HG03175 (cell line): ENCODE data around the gene PDK2.

Experiments
- ATAC-seq: cut with Tn5 transposase; IDR thresholded peaks from one replicate; pipeline ENCODE4 v1.9.1; 2021; ENCODE audit warnings: mild to moderate bottlenecking, moderate library complexity; ENCODE audit not compliant: unreplicated experiment

The PDK2 gene

DNA sequence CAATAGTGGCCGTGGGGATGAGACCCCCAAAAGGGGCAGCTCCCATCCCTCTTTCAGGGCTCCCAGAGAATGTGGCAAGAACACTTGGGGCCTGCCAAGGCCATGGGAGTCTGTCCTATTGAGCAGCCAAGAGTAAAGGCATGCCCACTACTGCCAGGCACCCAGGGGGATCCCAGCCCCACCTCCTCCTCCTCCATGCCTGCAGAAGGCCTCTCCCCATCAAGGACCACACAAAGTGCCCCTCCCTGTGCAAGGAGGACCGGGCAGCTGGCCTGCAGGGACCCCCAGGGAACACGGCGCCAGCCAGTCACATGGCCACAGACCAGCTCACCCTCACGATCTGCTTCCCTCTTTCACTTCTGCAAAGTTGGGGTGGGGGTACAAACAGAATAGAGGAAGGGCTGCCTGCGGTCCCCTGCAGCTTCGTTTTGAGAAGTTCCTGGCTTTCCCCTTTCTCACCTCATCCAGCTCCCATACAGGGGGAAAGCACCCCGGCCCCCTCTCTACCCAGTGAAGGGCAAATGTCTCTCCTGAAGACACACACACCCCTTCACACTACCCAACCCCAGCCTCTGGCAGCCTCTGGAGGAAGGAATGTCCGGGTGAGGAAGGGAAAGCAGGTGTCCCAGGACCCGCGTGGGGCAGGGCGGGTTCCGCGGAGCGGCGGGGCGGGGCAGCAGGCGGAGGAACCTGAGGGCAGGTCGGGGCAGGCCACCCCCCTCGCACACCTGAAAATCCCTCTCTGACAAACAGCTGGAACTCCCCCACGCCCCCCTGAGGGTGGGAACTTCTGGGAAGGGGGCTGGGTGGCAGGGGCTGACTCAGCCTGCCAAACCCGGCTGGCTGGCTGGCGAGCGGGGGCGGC is 53.3 kb downstream of the PDK2 start:
- peak; percentile 32 for ATAC-seq

DNA sequence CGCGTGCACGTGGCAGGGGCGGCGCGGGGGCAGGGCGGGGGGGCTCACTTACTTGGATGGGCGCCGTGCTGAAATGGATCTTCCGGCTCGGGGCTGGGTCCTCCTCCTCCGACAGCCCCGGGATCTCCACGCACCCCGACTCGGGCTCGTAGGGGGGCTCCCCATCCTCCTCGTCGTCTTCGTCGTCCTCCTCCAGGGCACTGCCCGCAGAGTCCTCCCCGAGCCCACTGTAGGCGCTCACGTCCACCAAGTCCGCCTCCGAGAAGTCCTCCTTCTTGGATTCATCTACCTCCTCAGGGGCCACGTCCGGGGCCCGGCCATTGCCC is 53.9 kb downstream of the PDK2 start:
- ATAC-seq, result peak; percentile 2

DNA sequence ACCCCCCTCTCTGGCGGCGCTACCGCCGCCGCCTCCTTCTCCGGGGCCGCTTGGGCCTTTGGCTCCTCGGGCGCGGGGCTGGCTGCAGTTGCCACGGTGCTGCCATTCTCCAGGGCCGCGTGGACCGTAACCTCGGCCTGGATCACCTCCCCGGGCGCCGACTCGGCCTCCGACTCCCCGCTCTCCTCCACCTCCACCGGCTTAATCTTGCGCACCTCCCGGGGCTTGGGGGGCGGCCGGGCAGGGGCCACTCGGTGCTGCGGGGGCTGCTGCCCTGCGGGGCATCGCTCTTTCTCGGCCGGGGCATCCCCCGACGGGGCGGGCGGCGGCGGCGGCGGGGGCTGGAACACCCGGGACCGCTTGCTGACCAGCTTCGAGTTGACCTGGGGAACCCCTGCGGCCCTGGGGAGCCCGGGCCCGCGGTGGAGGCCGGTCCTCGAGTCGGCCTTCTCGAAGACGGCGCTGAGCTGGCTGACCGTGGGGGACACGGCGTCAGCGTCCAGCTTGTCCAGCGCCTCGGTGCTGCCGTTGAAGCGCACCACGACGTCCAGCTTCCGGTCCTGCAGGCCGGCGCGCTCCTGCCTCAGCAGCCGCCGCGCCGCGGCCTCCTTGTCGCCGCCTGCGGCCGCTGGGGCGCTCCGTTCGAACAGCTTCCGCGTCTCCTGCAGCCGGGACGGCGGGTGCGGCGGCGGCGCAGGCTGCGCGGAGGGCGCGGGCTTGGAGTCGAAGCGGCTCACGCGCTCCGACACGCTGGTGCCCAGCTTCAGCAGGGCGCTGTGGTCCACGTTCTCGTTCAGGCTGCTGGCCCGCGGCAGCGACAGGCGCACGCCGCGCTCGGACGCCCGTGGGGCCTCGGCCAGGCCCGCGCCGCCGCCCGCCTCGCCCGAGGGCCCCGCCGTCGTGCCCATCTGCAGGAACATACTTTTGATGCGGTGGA is 54.5 kb downstream of the PDK2 start:
- ATAC-seq, result no peak

DNA sequence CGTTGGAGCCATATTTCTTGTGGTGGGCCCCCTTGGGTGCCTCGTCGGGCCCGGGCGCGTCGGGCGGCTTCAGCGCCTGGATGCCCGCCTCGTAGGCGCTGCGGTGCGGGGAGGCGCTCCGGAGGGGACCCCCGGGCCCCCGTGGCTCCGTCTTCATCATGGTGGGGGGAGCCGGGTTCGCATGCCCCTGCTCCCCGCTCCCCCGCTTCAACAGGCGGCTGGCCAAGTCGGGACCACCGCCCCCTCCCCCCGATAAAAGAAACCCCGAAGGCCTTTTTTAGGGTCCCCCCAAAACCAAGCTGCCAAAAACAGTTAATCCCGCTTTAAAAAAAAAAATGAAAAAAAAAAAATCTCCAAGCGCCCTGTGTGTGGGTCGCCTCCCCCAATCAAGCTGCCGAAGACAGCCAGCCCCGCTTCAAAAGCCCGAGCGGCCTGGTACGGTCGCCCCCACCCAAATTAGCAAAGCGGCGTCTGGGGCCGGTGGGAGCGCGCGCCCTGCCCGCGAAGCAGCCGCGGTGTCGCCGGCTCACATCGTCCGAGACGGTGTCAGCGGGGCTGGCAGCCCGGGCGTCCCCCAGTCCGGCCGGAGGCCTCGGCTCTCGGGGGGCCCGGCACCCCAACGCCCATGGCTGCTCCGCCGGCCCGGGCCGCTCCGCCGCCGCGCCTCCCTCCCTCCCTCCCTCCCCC is 55.3 kb downstream of the PDK2 start, which contains the start of gene PPP1R9B:
TSS of gene PPP1R9B (minus strand) at position 324 of the 687 bp plus-strand sequence. CDS start at position 160, 164 bp downstream.
- ATAC-seq, result no peak

DNA sequence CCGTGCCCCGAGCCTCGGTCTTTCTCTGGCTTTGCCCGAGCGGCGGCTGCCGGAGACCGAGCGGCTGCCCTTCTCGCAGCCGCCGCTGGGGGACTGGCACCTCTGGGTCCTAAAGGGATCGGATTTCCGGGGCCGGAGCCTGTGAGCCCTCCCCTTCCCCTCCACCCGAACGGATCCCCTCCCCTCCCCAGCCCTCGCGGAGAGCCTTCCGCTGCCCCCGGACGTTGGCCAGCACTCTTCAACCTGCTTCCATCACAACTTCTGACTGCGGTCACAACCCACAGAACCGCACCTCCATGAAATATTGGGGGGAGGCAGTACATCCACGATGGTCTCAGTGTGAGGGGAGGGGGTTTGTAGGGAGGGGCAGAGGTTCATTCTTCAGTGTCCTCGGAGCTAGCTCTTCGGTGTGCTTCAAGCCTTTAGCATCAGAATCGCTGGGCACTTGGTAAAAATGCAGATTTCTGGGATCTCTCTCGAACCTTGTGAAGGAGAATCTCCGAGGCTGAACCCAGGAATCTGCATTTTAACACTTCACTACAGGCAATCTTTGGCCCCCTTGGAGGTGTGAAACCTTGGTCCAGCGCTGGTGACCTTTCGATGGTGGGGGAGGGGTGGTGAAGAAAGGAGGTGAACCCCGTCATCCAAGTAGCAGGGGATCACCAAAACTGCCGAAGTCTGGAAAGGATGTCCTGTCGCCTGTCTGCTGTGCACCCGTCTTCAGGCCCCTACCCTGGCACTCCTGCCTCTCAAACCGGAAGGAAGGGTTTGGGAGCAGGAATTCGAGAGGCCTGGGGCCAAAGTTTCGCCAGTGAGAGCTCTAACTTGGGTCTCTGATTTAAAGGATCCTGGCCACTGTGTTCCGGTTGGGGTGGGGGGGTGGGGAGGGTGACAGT is 56.1 kb downstream of the PDK2 start:
- ATAC-seq, result peak; percentile 49

DNA sequence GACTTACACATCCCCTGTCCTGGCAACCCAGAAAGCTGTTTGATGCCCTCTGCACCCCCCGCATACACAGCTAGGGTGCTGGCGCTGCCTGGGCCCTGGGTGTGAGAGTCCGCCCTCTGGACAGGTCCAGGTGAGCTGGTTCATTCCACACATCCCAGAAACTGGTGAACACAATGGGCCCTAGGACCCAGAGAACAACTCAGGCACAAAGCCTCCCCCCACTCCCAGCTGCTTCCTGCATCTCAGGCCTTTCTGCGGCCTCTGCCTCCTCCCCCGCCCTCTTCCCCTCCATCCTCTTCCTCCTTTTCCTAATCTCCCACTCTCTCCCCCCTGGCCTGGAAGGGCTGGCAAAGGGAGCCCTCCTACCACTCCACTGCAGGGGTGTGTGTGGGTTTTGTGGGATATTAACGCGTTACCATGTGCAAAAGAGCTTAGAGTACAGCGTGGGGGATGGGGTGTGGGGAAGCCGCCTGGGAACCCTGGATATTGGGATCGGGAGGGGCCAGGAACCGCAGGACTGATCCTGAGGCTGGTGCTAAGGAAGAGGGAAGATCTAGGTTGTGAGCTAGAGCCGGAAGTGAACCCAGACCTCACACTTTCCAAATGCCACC is 56.9 kb downstream of the PDK2 start:
- ATAC-seq, result no peak

DNA sequence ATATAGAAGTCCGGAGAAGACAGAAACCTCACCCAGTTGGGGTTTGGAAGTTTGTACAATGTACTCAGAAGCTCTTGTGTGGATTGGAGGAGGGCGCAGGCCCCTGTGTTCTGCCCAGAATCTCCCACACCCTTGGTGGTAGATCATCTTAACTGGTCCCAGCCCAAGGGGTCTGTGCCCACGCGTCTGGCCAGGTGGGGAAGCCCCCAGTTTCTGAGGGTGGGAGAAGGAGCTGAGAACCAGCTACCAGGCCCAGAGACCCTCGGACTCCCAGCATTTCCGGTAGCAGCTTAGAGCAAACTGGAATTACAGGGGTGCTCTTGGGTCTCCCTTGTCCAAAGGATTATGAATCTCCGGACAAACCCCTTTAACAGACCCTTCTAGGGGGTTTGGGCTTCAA is 57.6 kb downstream of the PDK2 start:
- ATAC-seq, result no peak

DNA sequence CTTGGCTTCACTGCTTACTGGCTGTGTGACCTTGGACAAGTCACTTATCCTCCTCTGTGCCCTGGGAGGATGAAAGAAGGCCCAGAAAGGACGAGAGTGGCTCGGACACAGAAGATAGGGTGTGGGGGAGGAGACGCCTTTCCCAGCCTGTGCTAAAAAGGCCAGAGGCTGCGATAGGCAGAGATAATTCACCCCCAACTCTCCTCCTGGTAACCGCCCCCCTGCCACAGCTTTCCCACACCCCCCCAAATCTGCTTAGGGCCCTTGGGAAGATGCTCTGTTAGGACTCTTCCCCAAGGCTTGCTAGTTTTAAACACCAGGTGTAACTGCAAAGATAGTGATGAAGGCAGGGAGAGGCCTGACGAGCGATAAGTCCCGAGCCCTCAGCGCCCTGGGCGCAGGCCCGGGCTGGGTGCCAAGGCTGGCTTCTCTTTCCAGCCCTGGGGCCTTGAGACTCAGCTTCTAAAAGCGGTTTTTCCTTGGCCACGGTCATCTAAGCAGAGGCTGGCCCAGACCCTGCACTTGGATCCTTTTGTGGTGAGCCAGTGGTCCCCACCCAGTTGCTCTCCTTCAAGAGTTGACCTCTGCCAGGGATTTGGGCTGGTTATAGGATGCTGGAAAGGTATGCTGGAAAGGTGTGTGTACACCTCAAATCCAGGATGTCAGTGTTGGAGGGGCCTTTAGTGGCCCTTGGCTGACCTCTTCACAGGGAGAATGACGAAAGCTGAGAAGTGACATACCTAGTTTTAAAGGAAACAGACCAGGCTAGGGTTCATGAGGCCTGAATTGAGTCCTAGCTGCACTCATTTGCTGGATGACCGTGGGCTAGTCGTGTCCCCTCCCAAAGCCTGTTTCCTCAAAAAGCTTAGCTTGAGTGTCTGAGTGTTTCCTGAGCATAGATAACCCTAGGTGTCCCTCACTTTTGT is 58.8 kb downstream of the PDK2 start:
- no peak for ATAC-seq

DNA sequence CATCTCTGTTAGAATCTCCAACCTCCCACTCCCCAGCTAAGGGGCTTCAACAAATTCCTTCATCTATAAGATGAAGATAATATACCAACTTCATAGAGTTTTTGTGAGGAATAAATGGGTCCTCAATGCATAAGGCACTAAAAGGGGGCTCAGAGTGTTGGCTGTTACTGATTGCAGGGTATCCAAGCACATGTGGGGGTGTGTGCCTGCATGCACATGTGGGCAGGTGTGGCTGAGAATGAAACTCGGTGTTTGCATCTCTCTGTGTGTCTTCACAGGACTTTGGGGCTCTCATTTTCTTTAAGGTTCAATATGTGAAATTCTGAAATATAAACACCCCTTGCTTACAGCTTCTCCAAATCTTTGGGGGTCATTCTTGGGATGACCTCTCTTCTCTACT is 59.5 kb downstream of the PDK2 start:
- no peak for ATAC-seq

DNA sequence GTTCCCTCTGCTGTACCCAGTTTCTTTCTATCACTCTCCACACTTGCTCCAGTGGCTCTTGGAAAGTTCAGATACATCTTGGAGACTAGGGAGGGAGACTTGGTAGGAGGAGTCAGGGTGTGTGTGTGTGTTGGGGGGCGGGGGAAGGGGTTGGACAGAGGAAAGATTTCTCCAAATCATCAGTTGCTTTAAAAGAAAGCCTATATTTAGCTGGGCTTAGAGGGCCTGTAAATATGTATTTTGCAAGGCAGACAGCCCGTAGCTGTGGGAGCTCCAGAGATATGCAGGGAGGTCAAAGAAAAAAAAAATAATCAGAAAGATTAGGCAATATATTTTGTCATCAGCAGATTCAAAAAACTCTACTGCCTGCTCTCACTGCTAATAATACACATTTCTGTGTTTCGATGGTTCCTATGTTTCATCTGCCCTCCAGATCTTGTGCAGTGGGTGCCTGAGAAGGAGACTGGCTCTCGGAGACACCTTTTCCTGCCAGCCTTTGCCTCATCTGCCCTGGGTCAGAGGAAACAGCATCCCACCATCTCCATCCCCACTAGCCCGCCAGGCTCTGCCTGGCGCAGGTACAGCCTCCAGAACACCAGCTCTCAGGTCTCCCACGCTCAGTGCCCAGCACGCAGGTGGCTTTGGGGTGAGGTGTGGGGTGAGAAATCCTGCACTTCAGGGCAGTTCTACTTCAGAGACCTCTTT is 60.1 kb downstream of the PDK2 start:
- ATAC-seq, result no peak

DNA sequence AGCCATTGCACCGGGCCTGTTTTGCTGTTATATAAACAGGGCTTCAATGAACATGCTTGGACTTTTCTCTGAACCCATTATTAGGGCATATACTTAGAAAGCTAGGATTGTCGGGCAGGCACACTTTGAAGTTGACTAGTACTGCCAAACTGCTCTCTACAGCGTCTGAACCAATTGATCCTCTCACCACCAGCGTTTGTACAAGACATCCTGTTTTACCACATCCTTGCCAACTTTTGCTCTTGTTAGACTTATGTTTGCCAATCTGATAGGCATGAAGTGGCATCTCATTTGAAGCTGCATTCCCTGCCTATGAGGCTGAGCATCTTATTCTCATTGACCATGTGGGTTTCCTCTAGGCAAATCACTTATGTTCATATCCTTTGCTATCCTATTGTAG is 62.7 kb downstream of the PDK2 start:
- no peak for ATAC-seq

DNA sequence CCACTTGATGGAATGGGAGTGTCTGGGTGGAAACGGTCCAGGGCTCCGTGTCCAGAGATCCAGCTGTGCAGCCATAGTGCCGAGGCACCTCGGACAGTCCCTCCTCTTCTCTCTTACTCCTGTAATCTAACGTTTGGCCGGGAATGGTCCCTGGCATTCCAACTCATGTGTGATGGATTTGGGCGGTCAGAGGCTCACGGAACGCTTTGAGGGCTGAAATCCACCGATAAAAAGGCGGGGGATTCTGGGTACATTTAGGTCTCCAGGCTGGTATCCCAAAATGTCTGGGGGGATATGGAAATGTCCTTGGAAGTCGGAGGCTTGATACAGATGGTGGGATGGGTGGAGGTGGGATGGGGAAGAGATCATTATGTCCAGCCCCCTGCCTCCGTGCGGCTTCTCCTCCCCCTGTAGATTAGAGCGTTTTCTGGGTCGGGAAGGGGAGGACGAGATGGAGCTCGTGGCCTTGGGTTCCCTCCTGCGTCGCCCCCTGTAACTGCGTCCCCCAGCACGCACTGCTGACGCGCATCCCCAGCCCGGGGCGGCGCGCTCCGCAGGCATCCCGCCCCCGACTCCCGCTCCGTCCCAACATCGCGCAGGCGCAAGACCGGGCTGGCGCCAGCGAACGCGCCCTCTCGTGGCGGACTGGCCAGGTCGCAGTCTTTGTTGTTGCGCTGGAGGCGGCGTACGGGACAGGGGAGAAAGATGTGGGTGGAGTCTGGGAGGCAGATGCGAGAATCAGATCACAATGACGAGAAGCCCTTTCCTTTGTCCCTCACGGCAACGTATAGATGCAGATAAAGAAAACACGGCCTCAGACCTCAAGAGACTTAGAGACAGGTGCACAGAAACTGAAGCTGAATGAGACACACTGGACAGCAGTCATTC is 66.1 kb downstream of the PDK2 start:
- ATAC-seq, result peak; percentile 92
